Inferior parietal cortex (tissue), 1 donor: ENCODE results near the gene STK32B.
"Not testable (repeated sequence)": the region's sequence is repeated elsewhere in the genome, so short reads cannot be mapped to it uniquely, and the experiment has no call there.

ENCODE experiments used
- DNase-seq: peaks from one replicate; pipeline ENCODE4 v3.0.0-alpha.2; 2016; ENCODE audit errors: extremely low spot score

STK32B gene

DNA sequence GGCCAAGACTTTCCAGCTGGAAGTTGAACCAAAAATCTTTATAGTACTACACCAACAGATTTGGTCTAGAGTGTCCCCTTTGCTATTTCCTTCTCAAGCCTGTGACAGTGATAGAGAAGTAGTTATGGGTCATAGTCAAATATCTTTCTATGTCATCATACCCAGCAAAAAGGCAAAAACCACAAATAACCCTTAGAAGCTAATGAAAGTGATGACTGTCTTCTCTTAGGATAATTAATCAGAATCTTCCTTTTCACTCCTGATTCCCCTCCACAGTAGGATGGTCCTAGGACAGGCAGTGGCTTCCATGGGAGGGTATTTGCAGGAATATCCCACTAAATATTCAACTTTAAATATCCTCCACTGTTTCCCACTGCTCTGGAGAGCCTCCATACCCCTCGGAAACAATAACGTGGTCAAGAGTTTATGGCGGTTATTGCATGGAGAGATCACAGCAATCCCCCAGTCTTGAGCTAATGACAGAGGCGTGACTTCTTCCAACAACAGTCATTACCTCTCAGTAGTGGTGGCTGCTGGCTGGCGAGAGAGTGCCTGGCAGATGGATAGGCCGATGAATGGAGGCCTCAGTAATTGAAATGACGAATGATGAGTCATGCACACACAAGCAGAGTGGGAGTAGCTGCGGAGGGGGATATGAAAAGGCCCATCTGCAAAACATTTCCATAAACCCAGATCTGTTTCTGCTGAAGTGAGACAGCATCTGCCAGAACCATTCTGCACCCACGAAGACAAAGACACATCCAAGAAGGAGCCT lies 154.9 kb downstream of the STK32B start:
- peak; percentile 79 for DNase-seq

DNA sequence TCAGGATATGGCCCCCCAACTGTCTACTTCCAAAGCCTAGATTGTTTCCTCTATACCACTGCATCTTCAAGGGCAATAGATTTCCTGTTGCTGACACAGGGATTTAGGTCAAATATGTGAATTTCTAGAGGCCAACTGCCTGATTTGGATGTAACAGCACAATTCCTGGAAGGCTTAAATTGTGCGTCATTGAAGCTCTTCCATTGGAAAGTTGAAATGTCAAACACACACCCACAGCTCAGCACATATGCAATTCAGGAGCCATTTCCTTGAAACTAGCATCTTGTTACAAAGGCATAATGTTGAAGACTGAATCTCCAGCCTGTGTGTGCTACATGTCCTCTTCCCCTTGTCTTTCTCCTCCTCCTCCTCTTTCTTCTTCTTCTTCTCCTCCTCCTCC lies 158.6 kb downstream of the STK32B start:
- DNase-seq: no peak

DNA sequence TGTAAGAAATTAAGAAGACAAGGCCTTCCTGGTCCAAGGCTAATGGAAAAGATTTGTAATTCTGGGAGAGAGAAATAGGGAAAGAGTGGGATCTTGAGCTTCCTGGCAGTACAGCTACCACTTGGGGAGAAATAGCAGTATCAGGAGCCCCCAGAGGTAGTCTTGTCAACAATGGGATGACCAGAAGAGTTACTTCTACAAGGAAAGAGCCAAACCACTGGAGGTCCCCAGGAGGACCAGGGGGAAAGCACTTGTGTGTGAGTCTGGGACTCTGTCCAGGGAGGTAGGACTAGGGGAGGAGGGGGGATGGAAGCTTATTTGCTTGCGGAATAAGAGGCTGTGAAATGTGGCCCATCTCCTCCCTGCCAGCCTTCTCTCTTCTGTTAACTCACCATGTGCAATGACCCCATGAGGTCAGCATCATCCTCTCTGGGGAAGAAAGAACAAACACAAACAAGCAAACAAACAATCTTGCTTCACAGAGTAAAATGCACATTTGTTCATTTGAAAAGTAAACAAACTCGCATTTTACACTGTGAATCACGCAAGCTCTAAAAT lies 160.1 kb downstream of the STK32B start:
- DNase-seq: no peak

DNA sequence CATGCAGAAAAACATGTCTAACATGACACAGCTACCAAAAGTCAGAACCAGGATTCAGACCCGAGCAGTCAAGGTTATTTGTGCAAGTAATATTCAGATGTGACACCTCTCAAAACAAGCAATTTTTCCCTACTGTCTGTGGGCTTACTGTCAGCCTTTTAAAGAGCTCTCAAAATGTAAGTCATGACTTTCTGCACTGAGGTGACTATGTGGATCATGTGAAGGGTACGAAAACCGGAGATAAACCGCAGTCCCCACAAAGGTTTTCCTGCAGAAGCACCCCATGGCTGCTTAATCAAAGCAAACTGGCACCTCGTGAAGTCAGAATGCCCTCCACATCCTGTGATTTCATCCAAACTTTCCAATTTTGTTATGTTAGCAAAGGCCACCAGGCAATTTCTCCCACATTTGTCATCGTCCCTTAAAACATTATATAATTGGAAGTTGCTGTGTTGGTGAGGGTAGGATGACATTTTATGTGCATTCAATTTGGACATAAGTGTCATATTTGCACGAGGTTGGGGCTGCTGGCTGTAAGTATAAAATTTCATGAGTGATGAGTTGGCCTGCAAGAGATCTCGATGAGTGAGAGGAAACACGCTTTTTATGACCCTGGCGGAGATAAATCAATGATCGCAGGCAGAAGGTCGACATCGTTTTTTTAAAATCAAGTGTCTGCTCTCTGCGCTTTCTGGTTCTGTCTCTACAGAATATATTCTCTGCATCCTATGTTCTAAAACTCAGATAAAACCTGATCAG lies 161.2 kb downstream of the STK32B start:
- DNase-seq: no peak

DNA sequence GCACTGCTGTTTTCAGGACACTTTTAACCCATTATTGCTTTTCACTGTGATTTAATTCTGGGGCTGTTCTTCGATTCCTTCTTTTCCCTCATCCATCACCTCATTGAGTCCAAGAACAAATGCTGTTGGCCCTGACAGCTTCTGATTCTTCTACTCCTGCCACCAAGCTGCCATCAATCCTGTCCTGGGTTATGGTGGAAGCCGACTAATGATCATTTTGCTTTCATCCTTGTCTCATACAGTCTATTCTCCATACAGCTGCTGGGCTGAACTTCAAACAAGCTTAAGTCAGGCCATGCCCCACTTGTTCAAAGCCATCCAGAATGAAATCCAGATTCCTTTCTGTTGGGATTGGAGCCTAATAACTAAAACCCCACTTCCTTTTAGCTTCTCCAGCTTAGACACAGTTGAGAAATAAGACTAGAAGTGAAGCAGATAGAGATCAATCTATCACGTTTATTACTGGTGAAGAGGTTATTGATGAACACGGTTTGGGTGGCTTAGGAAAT lies 161.9 kb downstream of the STK32B start:
- DNase-seq: no peak

DNA sequence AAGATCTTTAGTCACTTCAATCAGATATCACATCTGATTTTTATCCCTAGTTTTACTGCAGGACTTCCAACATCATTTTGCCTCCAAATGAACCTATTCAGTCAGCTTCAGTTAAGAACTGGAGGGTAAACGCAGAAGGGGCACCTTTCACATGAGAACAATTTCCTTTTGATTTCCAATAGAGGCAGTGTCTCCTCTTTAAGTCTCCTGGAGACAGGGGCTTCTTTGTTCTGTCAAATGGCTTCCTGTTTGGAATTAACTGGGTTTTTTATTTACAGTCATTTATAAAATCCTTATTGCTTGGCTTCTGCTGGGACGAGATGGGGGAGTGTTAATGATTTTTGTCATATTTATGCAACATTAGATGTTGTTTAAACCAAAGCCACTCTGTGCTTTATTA lies 164.0 kb downstream of the STK32B start:
- DNase-seq: no peak

DNA sequence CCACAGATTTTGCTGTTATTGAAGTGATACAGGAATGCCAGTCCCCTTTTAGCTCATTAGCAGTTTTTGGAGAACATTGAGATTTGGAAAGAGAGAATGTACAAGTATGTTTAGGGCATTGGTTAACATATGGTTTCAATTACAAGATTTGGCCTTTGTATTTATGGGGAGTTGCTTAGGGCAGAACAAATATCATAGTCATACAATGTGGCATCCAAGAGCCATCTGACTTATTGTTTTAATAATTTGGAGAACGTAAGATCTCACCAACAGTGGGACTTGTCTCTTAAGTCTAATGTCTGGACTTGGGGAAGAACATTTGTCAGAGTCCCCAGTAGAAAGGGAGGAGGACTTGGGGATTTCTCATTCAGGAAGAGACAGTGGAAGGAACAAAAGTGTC lies 166.1 kb downstream of the STK32B start:
- DNase-seq: no peak

DNA sequence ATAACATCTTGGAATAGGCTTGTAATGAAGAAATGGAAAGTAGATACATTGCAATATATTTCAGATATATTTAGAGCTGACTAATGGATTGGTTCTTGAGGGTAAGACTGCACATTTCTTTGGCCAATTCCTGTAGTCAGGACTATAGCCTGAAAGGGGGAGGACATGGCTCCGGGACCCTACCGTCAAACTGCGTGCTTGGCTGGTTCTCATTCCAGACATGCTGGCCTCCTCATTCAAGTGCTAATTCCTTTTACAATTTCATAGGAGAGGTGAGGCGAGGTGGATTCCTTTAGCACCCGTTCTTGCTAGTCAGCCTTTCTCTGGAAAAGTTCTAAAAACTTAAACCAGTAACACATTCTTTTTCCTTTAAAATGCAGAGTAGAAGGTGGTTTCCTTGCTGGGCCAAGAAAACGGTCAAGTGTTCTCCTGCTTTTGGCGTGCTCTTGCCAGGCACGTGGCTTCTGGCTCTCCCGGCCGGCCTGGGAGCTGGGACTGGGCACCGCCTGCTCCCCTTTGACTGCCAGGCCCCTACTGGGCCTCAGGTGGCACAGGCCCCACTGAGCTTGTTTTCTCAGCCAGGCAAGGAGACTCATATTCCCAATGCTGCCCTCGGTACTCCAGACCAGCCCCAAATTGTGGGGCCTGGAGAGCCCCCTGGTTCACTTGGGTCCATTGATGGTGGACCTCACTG lies 167.2 kb downstream of the STK32B start:
- no peak for DNase-seq

DNA sequence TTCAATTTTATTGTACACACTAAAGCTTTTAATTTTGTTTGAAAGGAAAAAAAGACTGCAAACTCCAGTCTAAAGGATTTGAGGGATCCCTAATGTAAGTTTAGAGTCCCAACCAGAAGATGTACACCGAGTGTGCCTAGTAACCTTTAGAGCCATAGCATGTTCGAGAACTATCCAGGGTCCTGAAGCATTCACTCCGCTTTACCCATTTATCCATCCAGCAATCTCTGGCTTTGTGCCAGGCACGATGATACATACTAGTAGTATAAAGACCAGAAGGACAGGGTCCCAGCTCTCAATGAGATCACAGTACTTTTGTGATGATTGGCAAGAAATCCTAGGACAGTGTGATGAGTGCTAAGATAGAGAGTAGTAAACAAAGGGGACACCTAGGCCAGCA lies 168.7 kb downstream of the STK32B start:
- no peak for DNase-seq

DNA sequence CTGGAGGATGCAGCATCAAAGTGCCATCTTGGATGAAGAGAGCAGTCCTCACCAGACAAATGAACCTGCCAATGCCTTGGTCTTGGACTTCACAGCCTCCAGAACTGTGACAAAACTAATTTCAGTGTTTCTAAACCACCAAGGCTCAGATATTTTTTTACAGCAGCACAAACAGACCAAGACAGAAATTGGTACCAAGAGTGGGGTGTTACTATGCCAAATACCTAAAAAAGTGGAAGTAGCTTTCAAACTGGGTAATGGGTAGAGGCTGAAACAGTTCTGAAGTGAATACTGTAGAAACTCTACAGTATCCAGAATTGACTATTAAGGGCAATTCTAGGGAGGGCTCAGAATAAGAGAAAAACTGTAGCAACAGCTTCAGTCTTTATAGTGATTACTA lies 170.8 kb downstream of the STK32B start:
- DNase-seq: no peak

DNA sequence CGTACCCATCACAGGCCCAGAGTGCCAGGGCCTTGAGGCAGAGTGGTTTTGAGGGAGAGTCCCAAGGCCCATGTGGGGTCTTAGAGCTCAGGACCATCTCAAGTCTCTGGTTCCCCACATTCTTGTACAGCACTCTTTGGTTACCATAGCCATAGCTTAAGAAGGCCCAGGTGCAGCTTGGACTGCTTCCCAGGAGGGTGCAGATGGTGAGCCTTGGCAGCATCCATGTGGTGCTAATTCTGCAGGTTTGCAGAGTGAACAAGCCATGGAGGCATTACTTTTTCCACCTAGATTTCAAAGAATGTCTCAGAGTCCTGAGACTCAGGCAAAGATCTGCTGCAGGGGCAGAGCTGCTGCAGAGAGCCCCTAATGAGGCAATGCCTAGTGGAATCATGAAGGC lies 171.7 kb downstream of the STK32B start:
- no peak for DNase-seq

DNA sequence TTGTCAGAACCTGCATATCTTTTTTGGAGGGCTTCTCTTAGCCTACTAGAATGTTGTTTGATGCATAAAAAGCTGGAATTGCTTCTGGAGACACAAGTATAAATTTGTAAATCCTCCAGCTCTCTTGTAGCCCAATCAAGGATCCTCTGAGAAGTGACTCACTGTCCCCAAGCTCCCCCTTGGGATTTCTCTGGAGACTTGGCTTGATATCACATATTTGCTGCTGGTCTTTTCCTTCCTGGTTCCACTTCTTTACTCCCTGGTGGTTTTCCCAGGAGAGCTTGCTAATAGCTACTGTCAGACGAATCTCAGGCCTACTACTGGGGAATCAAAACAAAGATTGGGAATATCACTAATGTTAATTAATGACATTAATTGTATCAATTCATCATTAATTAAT lies 173.1 kb downstream of the STK32B start:
- no peak for DNase-seq

DNA sequence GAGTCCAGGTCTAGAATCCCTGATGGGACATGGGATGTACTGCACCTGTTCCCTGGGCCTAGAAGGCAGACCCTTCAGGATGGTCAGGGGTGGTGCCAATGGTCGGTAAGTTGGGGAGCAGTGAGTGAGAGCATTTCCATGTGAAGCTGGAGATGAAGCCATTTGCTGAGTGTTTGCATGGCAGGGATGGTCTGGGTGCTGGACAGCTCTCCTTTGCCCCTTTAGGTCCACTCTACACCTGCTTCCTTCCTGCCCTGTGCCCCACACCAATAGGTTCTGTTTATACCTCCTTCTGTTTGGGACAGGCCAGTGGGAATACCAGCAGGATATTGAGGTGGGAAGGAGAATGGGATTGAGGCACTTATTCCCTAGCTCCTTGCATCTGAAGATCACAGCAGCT lies 181.3 kb downstream of the STK32B start:
- DNase-seq: no peak

DNA sequence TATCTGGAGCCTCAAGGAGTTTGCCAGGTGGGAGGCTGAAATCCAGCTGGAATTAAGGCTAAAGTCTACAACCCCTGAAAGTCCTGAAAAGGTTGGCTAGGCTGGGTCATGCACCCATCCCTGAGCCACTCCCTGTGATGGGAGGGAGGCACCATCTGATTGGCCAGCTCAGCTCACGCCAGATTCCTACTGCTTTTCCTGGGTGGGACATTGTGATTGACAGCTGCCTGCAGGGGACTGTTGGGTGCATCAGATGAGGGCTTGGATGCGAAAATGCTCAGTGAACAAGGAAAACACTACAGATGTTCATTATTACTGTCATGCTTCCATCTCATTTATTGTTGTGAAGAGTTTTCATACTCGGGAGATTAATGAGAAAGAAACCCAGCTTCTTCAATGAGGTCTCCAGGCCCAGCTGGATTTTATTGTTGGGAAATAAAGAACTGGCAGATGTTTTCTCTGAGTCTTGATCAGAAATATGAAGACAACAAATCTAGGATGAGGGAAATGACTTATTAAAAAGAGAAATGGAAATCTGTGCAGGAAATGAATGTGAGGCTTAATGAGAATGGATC lies 185.9 kb downstream of the STK32B start:
- DNase-seq: no peak

DNA sequence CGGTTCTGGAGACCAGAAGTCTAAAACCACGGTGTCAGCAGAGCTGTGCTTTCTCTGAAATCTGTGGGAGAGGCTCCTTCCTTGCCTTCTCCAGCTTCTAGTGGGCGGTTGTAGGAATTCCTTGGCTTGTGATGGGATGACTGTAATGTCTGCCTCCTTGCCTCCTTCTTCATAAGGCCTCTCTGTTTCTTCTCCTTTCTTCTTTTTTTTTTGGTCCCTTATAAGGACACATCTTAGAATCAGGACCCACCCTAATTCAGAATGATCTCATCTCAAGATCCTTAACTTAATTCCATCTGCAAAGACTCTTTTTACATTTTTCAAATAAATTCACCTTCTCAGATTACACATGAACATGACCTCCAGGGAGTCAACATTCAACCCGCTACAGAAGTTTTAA lies 186.9 kb downstream of the STK32B start:
- DNase-seq: peak; percentile 4

DNA sequence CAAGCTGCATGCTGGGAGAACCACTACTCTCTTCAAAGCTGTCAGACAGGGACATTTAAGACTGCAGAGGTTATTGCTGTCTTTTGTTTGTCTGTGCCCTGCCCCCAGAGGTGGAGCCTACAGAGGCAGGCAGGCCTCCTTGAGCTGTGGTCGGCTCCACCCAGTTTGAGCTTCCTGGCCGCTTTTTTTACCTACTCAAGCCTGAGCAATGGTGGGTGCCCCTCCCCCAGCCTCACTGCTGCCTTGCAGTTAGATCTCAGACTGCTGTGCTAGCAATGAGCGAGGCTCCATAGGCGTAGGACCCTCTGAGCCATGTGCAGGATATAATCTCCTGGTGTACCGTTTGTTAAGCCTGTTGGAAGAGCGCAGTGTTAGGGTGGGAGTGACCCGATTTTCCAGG lies 195.8 kb downstream of the STK32B start:
- DNase-seq: not testable (repeated sequence)

DNA sequence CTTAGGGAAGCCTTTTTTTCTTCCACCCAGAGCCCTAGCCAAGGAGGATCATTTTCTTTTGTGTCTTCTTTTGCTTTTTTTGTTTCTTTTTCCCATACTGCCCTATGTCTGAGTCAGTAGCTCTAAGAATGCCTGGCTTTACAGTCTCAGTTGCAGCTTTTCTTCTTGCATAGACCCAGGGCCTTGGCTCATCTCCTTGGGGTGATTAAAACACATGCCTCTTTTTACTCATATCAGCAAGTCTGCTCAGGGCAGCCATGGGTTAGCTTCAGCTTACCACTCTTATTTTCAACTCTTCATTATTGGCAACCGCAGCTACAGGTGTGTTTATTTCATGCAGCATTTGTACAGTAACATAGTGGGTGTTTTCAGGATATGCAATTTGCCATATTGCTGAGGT lies 196.5 kb downstream of the STK32B start:
- DNase-seq: no peak

DNA sequence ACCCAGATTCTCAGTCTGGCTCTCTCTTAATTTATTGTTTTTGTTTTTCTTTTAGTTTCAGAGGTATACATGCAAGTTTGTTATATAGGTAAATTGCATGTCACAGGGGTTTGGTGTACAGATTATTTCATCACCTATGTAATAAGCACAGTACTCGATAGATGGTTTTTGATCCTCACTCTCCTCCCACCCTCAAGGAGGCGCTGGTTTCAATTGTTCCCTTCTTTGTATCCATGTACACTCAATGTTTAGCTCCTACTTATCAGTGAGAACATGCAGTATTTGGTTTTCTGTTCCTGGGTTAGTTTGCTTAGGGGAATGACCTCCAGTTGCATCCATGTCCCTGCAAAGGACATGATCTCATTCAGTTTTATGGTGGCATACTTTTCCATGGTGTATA lies 198.4 kb downstream of the STK32B start:
- no peak for DNase-seq

DNA sequence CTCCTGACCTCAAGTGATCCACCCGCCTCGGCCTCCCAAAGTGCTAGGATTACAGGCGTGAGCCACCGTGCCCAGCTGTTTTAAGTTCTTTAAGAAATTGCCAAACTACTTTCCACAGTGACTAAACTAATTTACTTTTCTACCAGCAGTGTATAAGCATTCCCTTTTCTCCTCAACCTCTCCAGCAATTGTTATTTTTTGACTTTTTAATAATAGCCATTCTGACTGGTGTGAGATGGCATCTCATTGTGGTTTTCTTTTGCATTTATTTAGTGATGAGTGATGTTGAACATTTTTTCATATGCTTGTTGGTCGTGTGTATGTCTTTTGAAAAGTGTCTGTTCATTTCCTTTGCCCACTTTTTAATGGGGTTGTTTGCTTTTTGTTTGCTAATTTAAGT lies 199.3 kb downstream of the STK32B start:
- not testable (repeated sequence) for DNase-seq

DNA sequence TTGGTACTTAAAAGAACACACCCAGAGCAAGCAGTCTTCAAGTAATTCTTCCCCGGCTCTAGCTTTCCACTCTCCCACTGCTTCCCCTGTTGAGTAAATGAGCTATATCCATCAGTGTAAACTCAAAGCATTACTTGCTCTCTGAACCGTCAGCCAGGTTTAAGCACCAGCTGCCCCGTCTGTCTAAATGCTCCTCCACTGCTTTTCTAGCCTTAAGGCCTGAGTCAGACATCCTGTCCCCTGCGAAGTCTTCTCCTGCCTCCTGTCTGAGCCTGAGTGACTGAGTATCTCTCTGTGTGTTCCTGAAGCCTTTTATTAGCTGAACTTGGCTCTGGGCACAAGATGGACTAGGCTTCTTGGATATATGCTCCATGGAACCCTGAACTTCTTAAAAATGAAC lies 205.1 kb downstream of the STK32B start:
- DNase-seq: no peak

DNA sequence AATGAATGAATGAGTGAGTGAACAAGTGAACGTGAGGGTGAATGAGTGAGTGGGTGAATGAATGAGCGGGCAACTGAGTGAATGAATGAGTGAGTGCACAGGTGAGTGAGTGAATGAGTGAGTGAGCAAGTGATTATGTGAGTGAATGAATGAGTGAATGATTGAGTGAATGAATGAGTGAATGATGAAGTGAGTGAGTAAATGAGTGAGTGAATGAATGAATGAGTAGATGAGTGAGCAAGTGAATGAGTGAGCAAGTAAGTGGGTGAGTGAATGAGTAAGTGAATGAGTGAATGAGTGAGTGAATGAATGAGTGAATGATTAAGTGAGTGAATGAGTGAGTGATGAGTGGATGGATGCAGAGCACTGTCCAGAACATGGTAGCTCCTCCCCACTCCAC lies 205.8 kb downstream of the STK32B start:
- DNase-seq: no peak

DNA sequence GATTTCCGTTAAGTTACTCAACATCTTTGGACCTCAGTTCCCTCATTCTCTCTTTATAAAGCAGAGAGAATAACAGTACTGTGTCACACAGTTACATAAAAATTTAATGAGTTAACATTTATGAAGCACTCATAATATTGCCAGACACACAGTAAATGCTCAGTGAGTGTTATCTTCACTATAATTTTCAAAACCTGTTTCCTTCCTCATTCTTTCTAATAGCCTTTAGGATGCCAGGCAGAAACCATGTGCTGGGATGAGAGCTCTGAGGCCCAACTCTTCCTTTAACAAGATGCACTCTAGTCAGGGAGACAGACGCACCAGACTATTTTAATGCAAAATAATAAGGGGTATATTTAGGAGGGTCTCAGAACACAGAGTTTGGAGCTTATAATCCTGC lies 208.2 kb downstream of the STK32B start:
- DNase-seq: no peak
